H1 (cell line): ENCODE results near the gene RNFT2. TPM values are rescaled to one million over a fixed set of nuclear protein-coding genes. Genes with fewer than 3 reads are reported as not detected.
A peak's percentile ranks its signal among the peaks of the same experiment; 100 is the strongest.

ENCODE experiments used
- CTCF ChIA-PET: fragments of 300-600 bp; sonication (Branson Sonifier 250); formaldehyde crosslinking; loops from one replicate; lab custom pipeline; 2021; ENCODE audit not compliant: partially characterized antibody; lab: Charles Lee
- POLR2A ChIA-PET: fragments of 300-600 bp; sonication (Branson Sonifier 250); formaldehyde crosslinking; loops from one replicate; lab custom pipeline; 2021; ENCODE audit warnings: inconsistent platforms; ENCODE audit not compliant: partially characterized antibody; lab: Charles Lee
- DNase-seq, 2 experiments: peaks; one replicate each; pipeline versions ENCODE4 v3.0.0 to v3.0.0-alpha.2; 2010 to 2022; ENCODE audit warnings: low spot score in 2 of 2, low read depth in 1 of 2, mixed read lengths in 1 of 2
- FAIRE-seq: peaks from 2 replicates; lab custom pipeline; 2011; peaks lifted over from hg19 to GRCh38; lab: Jason Lieb, UNC
- H2AFZ ChIP-seq: 2 replicates; pipeline ENCODE4 v1.8.1; 2012; ENCODE audit warnings: low read length, inconsistent platforms
- H2AK5ac ChIP-seq: 2 replicates; pipeline ENCODE4 v1.6.1; 2013; ENCODE audit warnings: low read depth, low read length
- H2BK120ac ChIP-seq: replicated peaks from 2 replicates; pipeline ENCODE3; 2013; ENCODE audit warnings: low read depth, low read length, inconsistent platforms
- H2BK12ac ChIP-seq: 2 replicates; pipeline ENCODE4 v1.6.1; 2013; ENCODE audit warnings: low read depth, low read length
- H2BK15ac ChIP-seq: 2 replicates; pipeline ENCODE4 v1.6.1; 2013; ENCODE audit warnings: low read length
- H2BK20ac ChIP-seq: 2 replicates; pipeline ENCODE4 v1.6.1; 2013; ENCODE audit warnings: low read length
- H2BK5ac ChIP-seq: 2 replicates; pipeline ENCODE4 v1.6.1; 2013; ENCODE audit warnings: low read depth, low read length
- H3K14ac ChIP-seq: 2 replicates; pipeline ENCODE4 v1.6.1; 2013; ENCODE audit warnings: inconsistent platforms; ENCODE audit not compliant: insufficient read length
- H3K18ac ChIP-seq: 2 replicates; pipeline ENCODE4 v1.6.1; 2013; ENCODE audit warnings: low read length; ENCODE audit errors: extremely low read depth
- H3K23ac ChIP-seq: 2 replicates; pipeline ENCODE4 v1.6.1; 2013; ENCODE audit warnings: inconsistent platforms; ENCODE audit not compliant: insufficient read length
- H3K23me2 ChIP-seq: 2 replicates; pipeline ENCODE4 v1.6.1; 2013; ENCODE audit warnings: low read depth, low read length
- H3K27ac ChIP-seq: 2 replicates; pipeline ENCODE4 v1.6.1; 2011; ENCODE audit warnings: low read depth, low read length, inconsistent platforms
- H3K27me3 ChIP-seq, 4 experiments: replicated peaks in 1 of 4; 1 replicate in 1 of 4; 2 replicates in 3 of 4; pipeline versions ENCODE4 v1.6.1 to v1.8.1; 2011 to 2013; ENCODE audit warnings: low read length in 3 of 4, mild to moderate bottlenecking in 3 of 4, inconsistent platforms in 2 of 4, mixed read lengths in 2 of 4, moderate library complexity in 1 of 4; ENCODE audit not compliant: control insufficient read depth in 3 of 4, insufficient read depth in 3 of 4; ENCODE audit errors: extremely low read depth in 1 of 4
- H3K36me3 ChIP-seq, 4 experiments: 2 replicates each; pipeline versions ENCODE4 v1.6.1 to v1.8.1; 2011 to 2013; ENCODE audit warnings: mild to moderate bottlenecking in 4 of 4, low read length in 3 of 4, moderate library complexity in 2 of 4, control low read depth in 1 of 4, inconsistent platforms in 1 of 4; ENCODE audit not compliant: insufficient read depth in 4 of 4, control insufficient read depth in 2 of 4
- H3K4ac ChIP-seq: replicated peaks from 2 replicates; pipeline ENCODE3; 2013; ENCODE audit warnings: low read length, low read depth, mixed read lengths, inconsistent platforms; ENCODE audit not compliant: insufficient read length
- H3K4me1 ChIP-seq, 4 experiments: replicated peaks in 1 of 4; 1 replicate in 1 of 4; 2 replicates in 3 of 4; pipeline versions ENCODE4 v1.6.1 to v1.8.1; 2011 to 2013; ENCODE audit warnings: low read length in 3 of 4, inconsistent platforms in 2 of 4, mixed read lengths in 1 of 4; ENCODE audit not compliant: insufficient read depth in 4 of 4, control insufficient read depth in 3 of 4
- H3K4me2 ChIP-seq, 2 experiments: 2 replicates each; pipeline versions ENCODE4 v1.6.1 to v1.8.1; 2011 to 2013; ENCODE audit warnings: low read depth in 2 of 2, low read length in 2 of 2, control low read depth in 1 of 2, inconsistent platforms in 1 of 2, mild to moderate bottlenecking in 1 of 2; ENCODE audit not compliant: insufficient read depth in 1 of 2
- H3K4me3 ChIP-seq, 4 experiments: fragments of 200-600, 300-600 bp in 1 of 4; sonication (generic), shearing (Covaris generic), sonication (Bioruptor Twin) in 1 of 4; 2 replicates each; pipeline versions ENCODE4 v1.5.1 to v1.8.1; 2011 to 2016; ENCODE audit warnings: low read length in 4 of 4, low read depth in 3 of 4, control low read depth in 2 of 4, inconsistent platforms in 2 of 4, mild to moderate bottlenecking in 2 of 4, mixed read lengths in 1 of 4, moderate library complexity in 1 of 4; ENCODE audit not compliant: insufficient read depth in 2 of 4; ENCODE audit errors: extremely low read depth in 1 of 4
- H3K56ac ChIP-seq: replicated peaks from 2 replicates; pipeline ENCODE3; 2013; ENCODE audit warnings: low read depth, mild to moderate bottlenecking, mixed read lengths, low read length, inconsistent platforms; ENCODE audit not compliant: insufficient read length
- H3K79me1 ChIP-seq: 2 replicates; pipeline ENCODE4 v1.6.1; 2013; ENCODE audit warnings: low read depth, low read length, control low read depth
- H3K79me2 ChIP-seq, 2 experiments: 2 replicates each; pipeline versions ENCODE4 v1.6.1 to v1.8.1; 2012 to 2013; ENCODE audit warnings: low read length in 2 of 2, mild to moderate bottlenecking in 2 of 2, inconsistent platforms in 1 of 2; ENCODE audit not compliant: insufficient read depth in 2 of 2, control insufficient read depth in 1 of 2
- H3K9ac ChIP-seq, 4 experiments: replicated peaks in 1 of 4; 1 replicate in 1 of 4; 2 replicates in 3 of 4; pipeline versions ENCODE4 v1.6.1 to v1.8.1; 2011 to 2013; ENCODE audit warnings: low read depth in 3 of 4, low read length in 3 of 4, control low read depth in 2 of 4, mild to moderate bottlenecking in 2 of 4, moderate library complexity in 2 of 4, inconsistent platforms in 1 of 4; ENCODE audit errors: extremely low read depth in 1 of 4
- H3K9me3 ChIP-seq, 2 experiments: 2 replicates each; pipeline versions ENCODE4 v1.6.1 to v1.8.1; 2012 to 2013; ENCODE audit warnings: mild to moderate bottlenecking in 2 of 2, moderate library complexity in 2 of 2, control low read depth in 1 of 2, inconsistent platforms in 1 of 2, low read depth in 1 of 2, low read length in 1 of 2, mixed read lengths in 1 of 2; ENCODE audit not compliant: insufficient read depth in 2 of 2
- H4K20me1 ChIP-seq, 2 experiments: replicated peaks in 1 of 2; 2 replicates each; pipeline versions ENCODE3 to v1.8.1; 2011 to 2013; ENCODE audit warnings: inconsistent platforms in 2 of 2, low read length in 2 of 2, mild to moderate bottlenecking in 1 of 2; ENCODE audit not compliant: insufficient read depth in 2 of 2, control insufficient read depth in 1 of 2
- H4K5ac ChIP-seq: 2 replicates; pipeline ENCODE4 v1.6.1; 2013; ENCODE audit warnings: low read length, low read depth, mixed read lengths, inconsistent platforms; ENCODE audit not compliant: insufficient read length
- H4K8ac ChIP-seq: 2 replicates; pipeline ENCODE4 v1.8.0; 2013; ENCODE audit warnings: mild to moderate bottlenecking, moderate library complexity, low read length, inconsistent platforms; ENCODE audit not compliant: insufficient read depth; ENCODE audit errors: extremely low read depth
- H4K91ac ChIP-seq: replicated peaks from 2 replicates; pipeline ENCODE3; 2013; ENCODE audit warnings: low read length, mixed read lengths, inconsistent platforms; ENCODE audit not compliant: insufficient read length
- CREB1 ChIP-seq: IDR thresholded peaks from 2 replicates; pipeline ENCODE4 v1.6.1; 2012; ENCODE audit warnings: inconsistent platforms
- GABPA ChIP-seq: IDR thresholded peaks from 2 replicates; pipeline ENCODE4 v1.6.1; 2011; ENCODE audit warnings: mild to moderate bottlenecking, low read length, moderate library complexity, borderline replicate concordance; ENCODE audit not compliant: insufficient read depth
- HDAC6 ChIP-seq: IDR thresholded peaks from one replicate; pipeline ENCODE4 v1.7.1; 2012; ENCODE audit warnings: low read depth, mild to moderate bottlenecking, inconsistent platforms, low read length, moderate library complexity
- JUND ChIP-seq: IDR thresholded peaks from 2 replicates; pipeline ENCODE4 v1.6.1; 2011; ENCODE audit warnings: mild to moderate bottlenecking, improper control_type of control experiment, low read length
- KDM4A ChIP-seq: IDR thresholded peaks from one replicate; pipeline ENCODE4 v1.7.1; 2012; ENCODE audit warnings: low read depth, mild to moderate bottlenecking, moderate library complexity, low read length, inconsistent platforms; ENCODE audit not compliant: severe bottlenecking
- PHF8 ChIP-seq: fragments of 200-600 bp; sonication (generic); conservative IDR thresholded peaks from 2 replicates; pipeline ENCODE4 v1.7.1; 2012; ENCODE audit warnings: low read depth, mild to moderate bottlenecking, inconsistent platforms, low read length, moderate library complexity
- SP4 ChIP-seq: IDR thresholded peaks from 2 replicates; pipeline ENCODE4 v1.6.1; 2012; ENCODE audit warnings: low read length, inconsistent platforms
- YY1 ChIP-seq: IDR thresholded peaks from 2 replicates; pipeline ENCODE4 v1.6.1; 2011; ENCODE audit warnings: low read depth, mild to moderate bottlenecking, low read length
- WGBS, 2 experiments: shearing (Covaris generic) in 1 of 2; methylation state at CpG; one replicate each; pipeline versions ENCODE4 v1.1.6 to v1.1.7; 2013 to 2015; ENCODE audit warnings: low lambda C conversion rate in 2 of 2, mixed read lengths in 2 of 2, inconsistent platforms in 1 of 2, low coverage in 1 of 2, missing lambda C conversion rate in 1 of 2; ENCODE audit not compliant: insufficient replicate concordance in 2 of 2, insufficient coverage in 1 of 2, insufficient read length in 1 of 2; ENCODE audit errors: extremely low coverage in 1 of 2, missing lambda C conversion rate in 1 of 2; 5-methylcytosine and 5-hydroxymethylcytosine counted together
- polyA plus RNA-seq, 7 experiments: library from polyadenylated mRNA; depleted of rRNA in 3 of 7; stranded (reverse) in 5 of 7; unstranded in 2 of 7; fragments of >200 nt in 5 of 7; fragments of 200-250 nt in 2 of 7; gene quantifications; 1 replicate in 5 of 7; 2 replicates in 1 of 7; 4 replicates in 1 of 7; pipeline versions ENCODE4 v1.2.1 to v1.2.3, GENCODE V29; 2011 to 2013; ENCODE audit warnings: missing spikeins in 2 of 7, mixed read lengths in 2 of 7
- total RNA-seq: library from RNA; stranded (reverse); fragmentation: NEBNext Ultra II Directional; extraction: Animal tissue kit (Norgen Biotek cat#: 25700); gene quantifications from 2 replicates; pipeline ENCODE4 v1.2.1, GENCODE V29; 2021
- TF ChIP-seq, protein P1 (sequence below): IDR thresholded peaks from 2 replicates; pipeline ENCODE4 v1.6.1; 2011; ENCODE audit warnings: low read depth, mild to moderate bottlenecking, low read length; ENCODE audit not compliant: insufficient read depth

RNFT2 gene
- total and polyA plus RNA-seq, 2 of the 8 experiments (the other 6 are each of a cell fraction or from before 2014, with no cell fraction given) = 14.2 to 33.1 TPM

DNA sequence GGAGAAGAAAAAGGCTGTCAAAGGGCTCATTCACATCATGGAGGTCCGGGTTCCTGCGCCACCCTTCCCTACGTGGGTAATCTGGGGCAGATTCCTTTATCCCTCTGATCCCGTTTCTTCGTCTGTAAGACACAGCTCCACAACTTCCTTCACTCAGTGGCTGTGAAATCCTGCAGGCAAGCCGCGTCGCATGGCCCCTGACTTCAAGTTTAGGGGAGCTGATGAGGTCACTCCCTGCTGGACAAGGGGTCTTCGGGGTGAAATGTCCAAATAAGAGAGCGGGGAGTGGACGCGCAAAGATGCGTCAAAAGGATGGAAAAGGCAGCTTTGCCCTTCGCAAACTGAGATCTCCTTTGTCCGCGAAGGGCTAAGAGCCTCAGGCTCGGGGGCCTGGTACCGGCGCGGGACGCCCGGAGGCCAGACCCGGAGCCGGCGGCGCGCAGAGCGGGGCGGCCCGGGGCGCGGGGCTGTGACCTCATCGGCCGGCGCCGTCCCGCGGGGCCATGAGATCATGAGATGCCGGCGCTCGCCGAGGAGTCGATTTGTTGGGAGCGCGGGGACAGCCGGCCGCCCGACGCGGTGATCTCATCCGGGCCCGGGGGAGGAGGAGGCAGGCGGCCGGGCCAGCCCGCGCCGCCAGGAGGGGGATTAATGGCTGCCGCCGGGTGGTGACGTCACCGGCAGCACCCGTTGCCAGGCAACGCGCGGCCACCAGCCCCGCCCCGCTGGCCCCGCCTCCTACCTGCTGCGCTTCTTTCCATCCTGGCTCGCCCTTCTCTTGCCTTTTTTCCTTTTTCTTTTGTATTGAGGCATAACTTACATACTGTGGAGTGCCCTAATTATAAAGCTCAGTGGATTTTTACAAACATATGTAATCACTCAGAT is 81.1 kb downstream of the RNFT2 start:
- peak overlapping the region; percentile 94 for H3K27ac ChIP-seq
- no peak overlapping the region for H2BK20ac ChIP-seq
- H3K79me2 ChIP-seq = no peaks in the 10 kb centered on the region
- H2BK12ac ChIP-seq = no peak overlapping the region; the same call in 1 of the 2 replicates
- H2BK5ac ChIP-seq = peak overlapping the region; percentile 82
- H3K23ac ChIP-seq = no peak overlapping the region
- ChIA-PET CTCF (interaction anchor here (0.6 kb wide), 2 partner anchors 23 to 171 kb away, joined by 3 read pairs; no protein-coding TSS in a partner anchor), POLR2A (interaction anchor here (1.0 kb wide), 1 partner anchor 8 kb away, joined by 3 read pairs; no protein-coding TSS in a partner anchor)
- no peak overlapping the region for H2AK5ac ChIP-seq
- H2AFZ ChIP-seq = peak overlapping the region; percentile 99
- 3% methylated on average over 58 of the region's 70 CpGs; no CpG with 5 or more reads in 1 of the 2 experiments for WGBS, 2 experiments
- H2BK15ac ChIP-seq = no peak overlapping the region
- no peaks in the 10 kb centered on the region; a peak in 2 of 8 replicates for H3K36me3 ChIP-seq
- no peaks in the 10 kb centered on the region for H3K9me3 ChIP-seq
- peak overlapping the region; percentile 84 to 98 (median 94) for H3K9ac ChIP-seq
- no peak overlapping the region for H4K91ac ChIP-seq
- DNase-seq (peak; percentile 73 to 90), FAIRE-seq (no peak)
- no peak overlapping the region for H3K4ac ChIP-seq
- H3K27me3 ChIP-seq = no peaks in the 10 kb centered on the region
- peak overlapping the region; percentile 78 for H4K5ac ChIP-seq
- peak overlapping the region; percentile 98 for H4K8ac ChIP-seq
- peaks cover 4% of the 10 kb centered on the region; the same call in 1 of the 2 replicates for H3K23me2 ChIP-seq
- no peak overlapping the region for H3K14ac ChIP-seq
- peak overlapping the region; percentile 99 for H3K18ac ChIP-seq
- peak overlapping the region; percentile 83 to 96 (median 92) for H3K4me3 ChIP-seq
- peak overlapping the region; percentile 62 for H3K56ac ChIP-seq
- H3K4me2 ChIP-seq = peak overlapping the region; percentile 91 to 97
- H2BK120ac ChIP-seq = no peak overlapping the region
- H3K4me1 ChIP-seq = peaks cover 1 to 7% (median 5%) of the 10 kb centered on the region in 4 experiments; a peak in 4 of 7 replicates
- no peaks in the 10 kb centered on the region for H3K79me1 ChIP-seq
- no peaks in the 10 kb centered on the region for H4K20me1 ChIP-seq
- TF ChIP-seq GABPA (no peak), CREB1 (peak; percentile 94), JUND (peak; percentile 98), HDAC6 (no peak), PHF8 (peak; percentile 95), YY1 (peak; percentile 97), KDM4A (peak; percentile 100), SP4 (no peak)
- TF ChIP-seq, protein P1, sequence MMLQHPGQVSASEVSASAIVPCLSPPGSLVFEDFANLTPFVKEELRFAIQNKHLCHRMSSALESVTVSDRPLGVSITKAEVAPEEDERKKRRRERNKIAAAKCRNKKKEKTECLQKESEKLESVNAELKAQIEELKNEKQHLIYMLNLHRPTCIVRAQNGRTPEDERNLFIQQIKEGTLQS = peak; percentile 86
